ENCODE results near the gene SLC6A19.
A peak's percentile ranks its signal among the peaks of the same experiment; 100 is the strongest.
"Not testable (repeated sequence)": the region's sequence is repeated elsewhere in the genome, so short reads cannot be mapped to it uniquely, and the experiment has no call there.

SLC6A19 gene

DNA sequence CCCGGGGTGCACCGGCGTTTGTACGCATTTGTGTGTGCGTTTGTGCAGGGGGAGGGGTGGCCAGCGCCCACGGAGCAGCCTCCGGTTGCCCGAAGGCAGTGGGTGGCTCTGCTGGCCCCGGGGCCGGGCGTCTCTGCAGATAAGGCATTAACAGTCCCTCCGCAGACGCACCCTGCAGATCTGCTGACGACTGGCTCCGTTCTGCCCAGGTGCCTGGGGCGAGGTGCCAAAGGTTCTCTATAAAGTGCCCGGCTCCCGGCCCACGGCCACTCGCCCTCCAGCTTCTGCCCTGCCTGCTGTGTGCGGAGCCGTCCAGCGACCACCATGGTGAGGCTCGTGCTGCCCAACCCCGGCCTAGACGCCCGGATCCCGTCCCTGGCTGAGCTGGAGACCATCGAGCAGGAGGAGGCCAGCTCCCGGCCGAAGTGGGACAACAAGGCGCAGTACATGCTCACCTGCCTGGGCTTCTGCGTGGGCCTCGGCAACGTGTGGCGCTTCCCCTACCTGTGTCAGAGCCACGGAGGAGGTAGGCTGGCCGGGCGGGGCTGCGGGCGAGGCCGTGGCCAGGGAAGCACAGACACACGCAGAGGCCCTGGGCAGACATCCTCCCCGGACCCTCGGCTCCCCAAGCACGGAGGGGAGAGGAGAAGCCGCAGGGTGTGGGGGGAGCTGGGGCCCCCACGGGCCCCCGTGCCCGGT lies at the start of gene SLC6A19:
Gene SLC6A19 (plus strand): TSS at position 269 of the 699 bp plus-strand sequence. CDS start 56 bp downstream, at position 325.
- DNase-seq, result no peak

- DNase-seq, result peak; percentile 79
Measured at GRCh38 chr5:1152156-1152555, 49.2 kb upstream of the SLC6A19 start.

GRCh38 chr5:1152771-1153282 lies 48.6 kb upstream of the SLC6A19 start:
- DNase-seq, result no peak

DNA sequence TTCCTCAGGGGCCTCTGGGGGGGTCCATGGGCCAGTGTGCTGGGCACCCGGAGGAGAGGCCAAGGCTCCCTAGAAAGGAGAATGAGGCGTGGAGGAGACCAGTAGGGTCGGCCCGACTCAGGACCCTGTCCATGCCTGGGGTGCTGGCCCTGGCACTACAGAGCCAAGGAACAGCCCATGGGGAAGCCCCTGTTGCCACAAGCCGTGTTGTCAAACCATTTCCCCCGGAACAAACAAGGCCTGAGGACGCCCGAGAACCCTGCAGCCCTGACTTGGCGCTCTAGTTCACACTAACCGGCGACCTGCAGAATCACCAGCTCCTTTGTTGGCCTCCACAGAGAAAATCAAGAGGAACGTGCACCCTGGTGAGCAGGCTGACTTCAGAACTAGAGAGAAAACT lies 48.0 kb upstream of the SLC6A19 start:
- DNase-seq, result peak; percentile 55

GRCh38 chr5:1155191-1156032 lies 46.0 kb upstream of the SLC6A19 start:
- DNase-seq, result no peak

GRCh38 chr5:1156033-1156753 lies 45.2 kb upstream of the SLC6A19 start:
- DNase-seq, result no peak

- no peak for DNase-seq
Measured at GRCh38 chr5:1156754-1157460, 44.5 kb upstream of the SLC6A19 start.

DNA sequence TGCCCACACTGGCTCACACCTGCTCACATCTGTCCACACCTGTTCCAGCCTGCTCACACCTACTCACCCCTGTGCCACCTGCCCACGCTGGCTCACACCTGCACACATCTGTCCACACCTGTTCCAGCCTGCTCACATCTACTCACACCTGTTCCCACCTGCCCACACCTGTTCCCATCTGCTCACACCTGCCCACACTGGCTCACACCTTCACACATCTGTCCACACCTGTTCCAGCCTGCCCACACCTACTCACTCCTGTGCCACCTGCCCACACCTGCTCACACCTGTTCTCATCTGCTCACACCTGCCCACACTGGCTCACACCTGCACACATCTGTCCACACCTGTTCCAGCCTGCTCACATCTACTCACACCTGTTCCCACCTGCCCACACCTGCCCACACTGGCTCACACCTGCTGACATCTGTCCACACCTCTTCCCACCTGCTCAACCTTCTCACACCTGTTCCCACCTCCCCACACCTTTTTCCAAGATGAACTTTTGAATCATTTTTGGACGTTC lies 43.9 kb upstream of the SLC6A19 start:
- DNase-seq, result not testable (repeated sequence)

DNA sequence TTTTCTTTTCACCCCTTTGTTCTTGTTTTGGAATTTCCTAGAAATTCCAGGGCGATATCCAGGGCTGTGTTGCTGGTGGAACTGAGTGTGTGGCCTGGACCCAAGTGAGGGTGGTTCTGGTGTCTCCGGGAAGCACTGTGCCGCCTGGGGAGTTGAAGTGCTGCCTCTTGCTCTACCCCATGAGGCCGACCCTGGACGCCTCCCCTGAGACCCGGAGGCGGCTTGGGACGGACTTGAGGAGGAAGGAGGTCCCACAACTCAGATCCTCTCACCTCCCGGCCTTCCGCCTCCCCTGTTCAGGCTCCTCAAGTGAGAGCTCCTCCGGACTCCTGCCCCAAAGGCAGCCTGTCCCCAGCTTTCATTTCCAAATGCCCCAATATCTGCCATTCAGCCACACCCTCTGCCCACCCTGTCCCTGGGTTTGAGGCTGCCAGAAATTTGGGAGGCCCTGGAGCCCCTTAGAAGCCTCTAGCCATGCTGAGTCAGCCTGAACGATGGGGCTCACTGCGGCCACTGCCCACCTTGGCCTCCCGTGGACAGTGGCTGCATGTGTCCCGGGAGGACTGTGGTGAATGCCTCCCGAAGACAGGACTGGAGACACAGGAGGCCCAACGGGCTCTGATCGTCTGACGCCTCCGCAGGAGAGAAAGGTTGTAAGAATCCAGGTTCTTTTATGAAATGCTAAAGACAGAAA lies 42.6 kb upstream of the SLC6A19 start:
- DNase-seq, result no peak

DNA sequence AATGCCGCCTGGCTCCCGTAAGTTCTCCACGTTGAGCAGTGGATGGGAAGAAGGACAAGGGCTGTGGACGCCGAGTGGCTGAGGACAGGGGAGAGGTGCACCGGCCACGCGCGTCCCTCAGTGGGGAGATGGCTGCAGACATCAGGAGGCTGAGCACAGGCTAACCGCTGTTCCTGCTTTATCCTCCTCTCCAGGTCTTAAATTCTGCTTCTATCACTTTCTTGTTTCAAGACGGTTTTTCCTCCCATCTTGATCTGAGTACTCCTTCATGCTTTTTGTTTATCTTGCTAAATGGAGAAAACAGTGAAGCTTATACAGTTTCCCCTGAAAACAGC lies 42.1 kb upstream of the SLC6A19 start:
- DNase-seq, result no peak

DNA sequence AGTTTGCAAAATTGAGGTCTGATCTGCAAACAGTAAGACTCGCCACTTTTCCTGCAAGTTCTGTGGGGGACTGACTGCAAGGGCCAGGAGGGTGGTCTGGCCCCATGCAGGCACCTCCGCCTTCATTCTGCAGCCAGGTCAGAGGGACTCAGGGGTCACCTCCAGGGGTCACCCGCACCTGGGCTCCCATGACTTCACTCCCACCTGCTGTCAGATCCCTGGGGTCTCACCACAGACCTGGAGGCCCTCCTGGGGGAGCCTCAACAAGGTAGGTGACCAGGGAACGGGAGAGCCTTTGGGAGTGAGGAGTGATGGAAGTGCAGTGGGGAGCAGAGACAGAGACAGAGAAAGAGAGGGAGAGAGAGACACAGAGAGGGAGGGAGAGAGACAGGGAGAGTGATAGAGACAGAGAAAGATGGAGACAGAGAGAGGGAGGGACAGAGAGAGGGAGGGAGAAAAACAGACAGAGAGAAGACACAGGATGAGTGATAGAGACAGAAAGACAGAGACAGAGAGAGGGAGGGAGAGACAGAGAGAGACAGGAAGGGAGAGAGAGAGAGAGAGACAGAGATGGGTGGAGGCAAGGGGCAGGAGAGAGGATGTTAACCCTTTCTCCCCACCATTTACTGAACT lies 41.5 kb upstream of the SLC6A19 start:
- DNase-seq, result no peak

DNA sequence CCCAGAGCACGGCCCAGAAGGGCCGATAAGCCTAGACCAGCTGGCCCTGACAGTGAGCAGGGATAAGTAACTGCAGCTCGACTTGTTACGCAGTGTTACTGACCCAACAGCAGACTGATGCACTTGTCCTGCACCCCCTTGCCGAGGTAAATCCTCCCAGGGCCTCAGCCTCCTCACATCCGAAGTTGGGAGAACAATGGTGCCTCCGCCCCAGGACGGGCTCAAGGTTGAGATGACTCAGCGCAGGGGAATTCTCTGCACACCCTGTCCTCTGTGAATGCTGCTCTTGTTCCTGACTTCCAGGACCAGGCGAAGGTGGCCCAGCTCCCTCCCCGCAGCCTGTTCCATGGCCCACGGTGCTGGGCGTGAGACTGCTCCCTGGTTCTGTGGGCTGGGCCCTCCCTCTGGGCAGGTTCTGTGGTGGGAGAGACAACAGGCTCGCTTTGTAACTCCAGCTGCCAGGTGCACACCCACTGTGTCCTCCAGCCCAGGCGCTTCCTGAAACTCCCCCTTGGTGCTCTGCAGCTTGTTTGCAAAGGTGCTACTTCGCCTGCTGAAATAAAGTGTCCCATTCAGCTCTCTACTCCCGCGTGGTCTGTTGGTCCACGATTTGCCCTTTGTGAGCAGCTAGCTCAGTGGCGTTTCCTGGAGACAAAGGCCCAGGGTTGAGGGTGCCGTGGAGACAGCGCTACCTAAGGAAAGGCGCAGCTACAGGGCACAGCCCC lies 40.1 kb upstream of the SLC6A19 start:
- peak; percentile 92 for DNase-seq

- no peak for DNase-seq
Measured at GRCh38 chr5:1161833-1162229, 39.6 kb upstream of the SLC6A19 start.

DNA sequence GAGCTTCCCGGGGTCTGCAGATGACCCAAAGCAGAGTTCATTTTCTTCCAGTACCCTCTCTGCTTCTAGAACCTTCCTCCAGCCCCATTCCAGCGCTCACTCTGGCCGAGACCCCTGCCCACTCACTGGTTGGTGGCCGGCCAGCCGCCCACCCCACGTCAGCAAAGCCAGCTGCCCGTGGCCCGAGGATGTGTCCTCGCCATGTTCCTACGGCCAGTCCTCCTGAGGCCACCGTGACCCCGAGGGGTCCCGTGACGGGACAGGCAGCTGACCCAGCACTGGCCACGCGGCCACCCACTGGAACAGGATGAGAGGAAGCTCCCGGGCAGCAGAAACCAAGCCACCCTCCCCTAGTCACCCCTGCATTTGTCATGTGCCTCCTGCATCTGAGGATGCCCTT lies 39.1 kb upstream of the SLC6A19 start:
- DNase-seq, result no peak

GRCh38 chr5:1162751-1163150 lies 38.6 kb upstream of the SLC6A19 start:
- DNase-seq, result no peak

GRCh38 chr5:1163366-1163765 lies 38.0 kb upstream of the SLC6A19 start:
- DNase-seq, result no peak

- DNase-seq, result no peak
Measured at GRCh38 chr5:1163879-1164278, 37.5 kb upstream of the SLC6A19 start.

DNA sequence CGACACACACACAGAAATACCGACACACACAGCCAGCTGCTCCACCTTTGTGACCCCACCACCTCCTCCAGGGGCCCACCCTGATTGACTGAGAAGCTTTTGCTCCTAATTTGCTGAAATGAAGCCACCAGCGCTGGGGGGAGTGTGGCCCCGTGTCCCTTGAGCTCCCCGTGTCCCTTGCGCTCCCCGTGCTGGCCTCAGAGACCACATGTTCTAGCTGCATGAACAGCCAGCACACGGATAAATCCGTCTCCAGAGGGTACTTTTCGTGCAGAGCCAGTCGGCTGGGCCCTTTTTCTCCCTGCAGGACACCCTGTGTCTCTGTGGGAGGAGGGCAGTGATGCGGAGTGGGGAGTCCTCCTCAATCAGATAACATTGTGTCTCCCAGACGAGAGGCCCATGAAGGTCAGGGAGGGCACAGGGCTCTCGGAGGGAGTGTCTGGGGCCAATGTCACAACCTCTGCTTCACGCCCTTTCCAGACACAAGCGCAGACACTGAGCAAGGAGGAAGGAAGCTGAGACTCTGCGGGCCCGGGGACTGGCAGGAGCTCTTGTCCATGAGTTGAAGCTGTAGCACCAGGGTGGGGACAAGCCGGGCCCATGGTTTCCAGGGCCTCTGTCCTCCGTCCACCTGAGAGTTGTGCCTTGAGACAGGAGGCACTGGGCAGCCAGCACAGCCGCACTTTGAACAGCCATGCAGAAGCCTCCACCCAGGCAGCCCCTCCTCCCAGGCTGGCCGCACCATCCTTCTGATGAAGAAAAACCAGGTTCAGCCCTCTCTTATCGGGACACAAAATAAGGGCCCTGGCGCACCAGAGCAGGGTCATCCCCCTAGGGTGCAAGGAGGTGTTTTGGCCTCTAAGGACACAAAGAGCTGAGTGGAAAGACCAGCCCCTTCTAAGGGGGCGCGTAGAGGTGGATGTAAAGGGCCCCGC lies 36.4 kb upstream of the SLC6A19 start:
- no peak for DNase-seq

GRCh38 chr5:1165864-1166263 lies 35.5 kb upstream of the SLC6A19 start:
- no peak for DNase-seq

- DNase-seq, result no peak
Measured at GRCh38 chr5:1166370-1166769, 35.0 kb upstream of the SLC6A19 start.

Data from 8988T (cell line).